IMR-90 (cell line): ENCODE results near the gene ELANE. TPM values are rescaled to one million over a fixed set of nuclear protein-coding genes. Genes with fewer than 3 reads are reported as not detected.
"Not testable (repeated sequence)": the region's sequence is repeated elsewhere in the genome, so short reads cannot be mapped to it uniquely, and the experiment has no call there.

Experiments
- ATAC-seq: fragments of 200-7000 bp; cut with Tn5 transposase; 2 replicates; pipeline ENCODE4 v1.9.1; 2020; ENCODE audit warnings: low read depth, mild to moderate bottlenecking, moderate library complexity
- BruUV-seq: library from RNA; stranded (reverse); fragments of 400-500 nt; replicated peaks from 2 replicates; lab custom pipeline; 2021; lab: Mats Ljungman, UMichigan
- CTCF ChIA-PET: fragments of 300-600 bp; formaldehyde crosslinking; extraction: SDS; loops from one replicate; lab custom pipeline; 2021; ENCODE audit warnings: antibody characterized with exemption; lab: Yijun Ruan, JAX
- POLR2A ChIA-PET: fragments of 300-600 bp; sonication (Branson Sonifier 250); formaldehyde crosslinking; loops from one replicate; lab custom pipeline; 2022; ENCODE audit warnings: antibody characterized with exemption; ENCODE audit not compliant: unreplicated experiment; lab: Charles Lee
- DNase-seq: peaks from one replicate; pipeline ENCODE4 v3.0.0; 2013
- H2AFZ ChIP-seq: replicated peaks from 2 replicates; pipeline ENCODE3; 2013; ENCODE audit warnings: low read length, mild to moderate bottlenecking; ENCODE audit not compliant: poor library complexity
- H2AK5ac ChIP-seq: 2 replicates; pipeline ENCODE4 v1.6.1; 2013; ENCODE audit warnings: low read depth, low read length, inconsistent platforms
- H2AK9ac ChIP-seq: replicated peaks from 2 replicates; pipeline ENCODE3; 2013; ENCODE audit warnings: mild to moderate bottlenecking, low read depth, low read length, moderate library complexity; ENCODE audit not compliant: poor library complexity
- H2BK120ac ChIP-seq: 2 replicates; pipeline ENCODE4 v1.6.1; 2013; ENCODE audit warnings: low read depth, low read length, inconsistent platforms
- H2BK15ac ChIP-seq: 3 replicates; pipeline ENCODE4 v1.6.1; 2013; ENCODE audit warnings: low read depth, low read length, inconsistent platforms
- H2BK20ac ChIP-seq: 2 replicates; pipeline ENCODE4 v1.6.1; 2013; ENCODE audit warnings: low read depth, mild to moderate bottlenecking, inconsistent platforms, low read length, moderate library complexity
- H2BK5ac ChIP-seq: 2 replicates; pipeline ENCODE4 v1.6.1; 2013; ENCODE audit warnings: mild to moderate bottlenecking, low read depth, low read length, inconsistent platforms; ENCODE audit not compliant: poor library complexity, severe bottlenecking
- H3K14ac ChIP-seq: replicated peaks from 2 replicates; pipeline ENCODE4 v1.6.1; 2013; ENCODE audit warnings: low read depth, low read length, inconsistent platforms
- H3K18ac ChIP-seq: 2 replicates; pipeline ENCODE4 v1.6.1; 2013; ENCODE audit warnings: low read depth, low read length, control low read depth
- H3K23ac ChIP-seq: 2 replicates; pipeline ENCODE4 v1.6.1; 2013; ENCODE audit warnings: low read depth, low read length, inconsistent platforms
- H3K27ac ChIP-seq: 2 replicates; pipeline ENCODE4 v1.5.1; 2013; ENCODE audit warnings: mild to moderate bottlenecking, control low read depth, low read length; ENCODE audit not compliant: insufficient read depth
- H3K27me3 ChIP-seq: 2 replicates; pipeline ENCODE4 v1.6.1; 2013; ENCODE audit warnings: low read length; ENCODE audit not compliant: control insufficient read depth, insufficient read depth
- H3K36me3 ChIP-seq: 2 replicates; pipeline ENCODE4 v1.6.1; 2013; ENCODE audit warnings: low read length, mixed read lengths; ENCODE audit not compliant: control insufficient read depth, insufficient read depth
- H3K4ac ChIP-seq: 2 replicates; pipeline ENCODE4 v1.6.1; 2013; ENCODE audit warnings: low read depth, low read length, inconsistent platforms
- H3K4me1 ChIP-seq: 2 replicates; pipeline ENCODE4 v1.6.1; 2013; ENCODE audit warnings: low read length, mixed read lengths; ENCODE audit not compliant: control insufficient read depth, insufficient read depth
- H3K4me2 ChIP-seq: 2 replicates; pipeline ENCODE4 v1.6.1; 2013; ENCODE audit warnings: low read depth, mild to moderate bottlenecking, control low read depth, low read length, moderate library complexity
- H3K4me3 ChIP-seq: 2 replicates; pipeline ENCODE4 v1.5.1; 2013; ENCODE audit warnings: low read depth, mild to moderate bottlenecking, control low read depth, low read length, moderate library complexity; ENCODE audit not compliant: insufficient read depth
- H3K56ac ChIP-seq: 2 replicates; pipeline ENCODE4 v1.6.1; 2013; ENCODE audit warnings: low read length, inconsistent platforms; ENCODE audit not compliant: insufficient read depth; ENCODE audit errors: extremely low read depth
- H3K79me1 ChIP-seq, 2 experiments: 2 replicates each; pipeline ENCODE4 v1.6.1; 2013; ENCODE audit warnings: low read length in 2 of 2, inconsistent platforms in 1 of 2, low read depth in 1 of 2
- H3K9ac ChIP-seq: 2 replicates; pipeline ENCODE4 v1.6.1; 2013; ENCODE audit warnings: low read depth, low read length, control low read depth
- H3K9me1 ChIP-seq: 2 replicates; pipeline ENCODE4 v1.6.1; 2013; ENCODE audit warnings: low read length, inconsistent platforms; ENCODE audit not compliant: insufficient read depth
- H3K9me3 ChIP-seq: 2 replicates; pipeline ENCODE4 v1.6.1; 2013; ENCODE audit warnings: low read length; ENCODE audit not compliant: control insufficient read depth, insufficient read depth
- H4K20me1 ChIP-seq: 2 replicates; pipeline ENCODE4 v1.6.1; 2013; ENCODE audit warnings: low read length, inconsistent platforms; ENCODE audit not compliant: insufficient read depth
- H4K5ac ChIP-seq: 2 replicates; pipeline ENCODE4 v1.6.1; 2013; ENCODE audit warnings: mild to moderate bottlenecking, low read depth, low read length, control low read depth
- H4K8ac ChIP-seq, 2 experiments: 2 replicates each; pipeline ENCODE4 v1.6.1; 2013; ENCODE audit warnings: low read depth in 2 of 2, low read length in 2 of 2, control low read depth in 1 of 2, inconsistent platforms in 1 of 2
- H4K91ac ChIP-seq: 2 replicates; pipeline ENCODE4 v1.6.1; 2013; ENCODE audit warnings: low read depth, low read length, inconsistent platforms; ENCODE audit not compliant: insufficient read depth
- WGBS, 2 experiments: methylation state at CpG; one replicate each; pipeline versions ENCODE4 v1.1.5 to v1.1.7; 2013; ENCODE audit warnings: missing lambda C conversion rate in 2 of 2; ENCODE audit not compliant: insufficient read length in 1 of 2; ENCODE audit errors: extremely low coverage in 2 of 2; 5-methylcytosine and 5-hydroxymethylcytosine counted together
- dilution Hi-C: fragments of 300-500 bp; cut with HindIII; formaldehyde crosslinking; loops from one replicate; pipeline ENCODE4 v1.14.3; 2018; ENCODE audit warnings: low sequenced_read_pairs; ENCODE audit not compliant: unreplicated experiment
- in situ Hi-C: fragments of 300-500 bp; cut with MboI; formaldehyde crosslinking; loops from 3 replicates; pipeline ENCODE4 v1.14.3; 2019; ENCODE audit warnings: low sequenced_read_pairs, inconsistent platforms, mixed read lengths
- intact Hi-C: fragments of 100-400 bp; cut with micrococcal nuclease; formaldehyde crosslinking; loops from 2 replicates; pipeline ENCODE4 v1.10.0; 2022
- polyA plus RNA-seq, 3 experiments: library from polyadenylated mRNA; depleted of rRNA; stranded (reverse); fragments of >200 nt; gene quantifications; 2 replicates each; pipeline ENCODE4 v1.2.3, GENCODE V29; 2012; ENCODE audit warnings: low replicate concordance in 1 of 3
- total RNA-seq: library from RNA; depleted of rRNA; stranded (reverse); fragments of >200 nt; gene quantifications from 2 replicates; pipeline ENCODE4 v1.2.3, GENCODE V29; 2012

ELANE gene
- total and polyA plus RNA-seq, 2 of the 4 experiments (the other 2 are of a cell fraction) = 0.27 TPM; not detected in 1

GRCh38 chr19:891421-892200 lies 39.5 kb downstream of the ELANE start:
- H3K56ac ChIP-seq = 0 out of 2 replicates have a peak overlapping the region, but pooled peaks have one; percentile 60
- 59% methylated on average over 21 of the region's 50 CpGs; no CpG with 5 or more reads in 1 of the 2 experiments for WGBS, 2 experiments

More at GRCh38 chr19:891421-892200, 39.5 kb downstream of the ELANE start:
- H4K5ac ChIP-seq, H3K9me3 ChIP-seq, intact Hi-C loops, H4K91ac ChIP-seq, ATAC-seq, H2BK15ac ChIP-seq, H3K4me1 ChIP-seq, H3K9me1 ChIP-seq, H2BK20ac ChIP-seq, H3K27me3 ChIP-seq, POLR2A ChIA-PET, H2AK5ac ChIP-seq, H2BK120ac ChIP-seq, DNase-seq, H2AFZ ChIP-seq, BruUV-seq, in situ Hi-C loops, CTCF ChIA-PET, H4K20me1 ChIP-seq, H3K18ac ChIP-seq, H2BK5ac ChIP-seq, dilution Hi-C loops, H3K14ac ChIP-seq, H3K23ac ChIP-seq: not testable (repeated sequence)
- H3K79me1 ChIP-seq = peaks cover 9 to 35% of the 10 kb centered on the region in 2 experiments
- H3K27ac ChIP-seq = peak overlapping the region; percentile 95; the same call in 1 of the 2 replicates
- H3K4ac ChIP-seq = peak overlapping the region; percentile 84; the same call in 1 of the 2 replicates
- H4K8ac ChIP-seq = 0 out of 4 replicates have a peak overlapping the region, but pooled peaks of 1 of the 2 experiments have one; percentile 24
- H3K36me3 ChIP-seq = peaks cover 29% of the 10 kb centered on the region
- peak overlapping the region; percentile 86 for H2AK9ac ChIP-seq
- H3K4me3 ChIP-seq = peak overlapping the region; percentile 97
- H3K9ac ChIP-seq = peak overlapping the region; percentile 92
- H3K4me2 ChIP-seq = peak overlapping the region; percentile 99
